ENCODE data around the gene CKS1B.

Gene CKS1B

GRCh38 chr1:154945962-154946850 is 28.3 kb upstream of the CKS1B start:
- DNase-seq: no peak

- DNase-seq: no peak
Observed at GRCh38 chr1:154948079-154948478, 26.4 kb upstream of the CKS1B start.

- peak; percentile 49 for DNase-seq
Observed at GRCh38 chr1:154951901-154952657, 22.4 kb upstream of the CKS1B start.

- DNase-seq: no peak
Observed at GRCh38 chr1:154952664-154953063, 21.8 kb upstream of the CKS1B start.

- DNase-seq: no peak
Observed at GRCh38 chr1:154953611-154954038, 20.9 kb upstream of the CKS1B start.

GRCh38 chr1:154954541-154954940 is 19.9 kb upstream of the CKS1B start:
- DNase-seq: no peak

GRCh38 chr1:154955039-154955717 is 19.3 kb upstream of the CKS1B start:
- peak; percentile 88 for DNase-seq

GRCh38 chr1:154955718-154956543 is 18.6 kb upstream of the CKS1B start, which contains the start of gene PBXIP1:
Gene PBXIP1, minus strand, starts transcription at chr1:154956099. Its CDS starts 2,378 bp downstream, at chr1:154953721.
- peak; percentile 79 for DNase-seq

- DNase-seq: no peak
Observed at GRCh38 chr1:154956544-154956941, 17.9 kb upstream of the CKS1B start.

- no peak for DNase-seq
Observed at GRCh38 chr1:154957091-154957657, 17.3 kb upstream of the CKS1B start.

- DNase-seq: no peak
Observed at GRCh38 chr1:154958036-154958435, 16.4 kb upstream of the CKS1B start.

- no peak for DNase-seq
Observed at GRCh38 chr1:154958681-154959425, 15.6 kb upstream of the CKS1B start.

- no peak for DNase-seq
Observed at GRCh38 chr1:154959426-154959780, 15.1 kb upstream of the CKS1B start.

GRCh38 chr1:154960446-154961136 is 13.9 kb upstream of the CKS1B start:
- no peak for DNase-seq

GRCh38 chr1:154961207-154962155 is 13.0 kb upstream of the CKS1B start, which contains the start of gene PYGO2:
Gene PYGO2, minus strand, starts transcription at chr1:154961782. Its CDS starts 206 bp downstream, at chr1:154961576.
- DNase-seq: peak; percentile 76

GRCh38 chr1:154962156-154962749 is 12.2 kb upstream of the CKS1B start:
- no peak for DNase-seq

- no peak for DNase-seq
Observed at GRCh38 chr1:154962795-154963330, 11.6 kb upstream of the CKS1B start.

- DNase-seq: no peak
Observed at GRCh38 chr1:154963643-154964042, 10.8 kb upstream of the CKS1B start.

GRCh38 chr1:154964359-154964758 is 10.1 kb upstream of the CKS1B start:
- no peak for DNase-seq
